K562 (cell line): ENCODE results near the gene EFNA2. TPM values are rescaled to one million over a fixed set of nuclear protein-coding genes. Genes with fewer than 3 reads are reported as not detected.

Experiments used
- EP300 ChIP-seq: IDR thresholded peaks from 2 replicates; pipeline ENCODE4 v1.6.1; 2012; ENCODE audit warnings: low read length, improper control_type of control experiment
- GTF2A2 ChIP-seq: IDR thresholded peaks from 2 replicates; pipeline ENCODE4 v1.6.1; 2016; ENCODE audit warnings: mild to moderate bottlenecking, missing genetic modification characterization, missing compliant biosample characterization
- HCFC1 ChIP-seq: IDR thresholded peaks from 2 replicates; pipeline ENCODE4 v1.6.1; 2012; ENCODE audit warnings: low read depth, low read length, improper control_type of control experiment
- HNRNPLL ChIP-seq: fragments of 200-400 bp; formaldehyde crosslinking; IDR thresholded peaks from 2 replicates; pipeline ENCODE4 v1.6.1; 2017; ENCODE audit warnings: low read length, low read depth, mild to moderate bottlenecking; ENCODE audit not compliant: poor library complexity, severe bottlenecking
- KDM5B ChIP-seq: fragments of 200-600 bp; sonication (generic); IDR thresholded peaks from 2 replicates; pipeline ENCODE4 v1.6.1; 2012; ENCODE audit warnings: low read depth, mild to moderate bottlenecking, moderate library complexity, low read length, control low read depth, inconsistent platforms; ENCODE audit not compliant: insufficient replicate concordance
- MEF2D ChIP-seq: conservative IDR thresholded peaks from 2 replicates; pipeline ENCODE4 v1.6.1; 2016; ENCODE audit warnings: low read depth, missing genetic modification characterization, missing compliant biosample characterization
- MTA1 ChIP-seq: fragments of 450-650 bp; IDR thresholded peaks from 2 replicates; pipeline ENCODE4 v1.6.1; 2017; ENCODE audit warnings: borderline replicate concordance
- NUFIP1 ChIP-seq: fragments of 450-650 bp; IDR thresholded peaks from 2 replicates; pipeline ENCODE4 v1.6.1; 2018; ENCODE audit not compliant: partially characterized antibody
- PHF20 ChIP-seq: fragments of 450-650 bp; IDR thresholded peaks from 2 replicates; pipeline ENCODE4 v1.6.1; 2018; ENCODE audit not compliant: partially characterized antibody
- PHF8 ChIP-seq: fragments of 200-600 bp; sonication (generic); IDR thresholded peaks from 2 replicates; pipeline ENCODE4 v1.6.1; 2012; ENCODE audit warnings: mixed run types, mild to moderate bottlenecking, inconsistent platforms, low read length, moderate library complexity, borderline replicate concordance
- POLR2A ChIP-seq: fragments of 450-650 bp; conservative IDR thresholded peaks from 2 replicates; pipeline ENCODE4 v1.6.1; 2016
- RFX1 ChIP-seq: fragments of 450-650 bp; IDR thresholded peaks from 2 replicates; pipeline ENCODE4 v1.6.1; 2016; ENCODE audit warnings: mild to moderate bottlenecking, moderate library complexity
- SIN3A ChIP-seq, 2 experiments: fragments of 150-350 bp in 1 of 2; IDR thresholded peaks; 2 replicates each; pipeline ENCODE4 v1.6.1; 2011 to 2016; ENCODE audit warnings: borderline replicate concordance in 2 of 2, low read depth in 2 of 2, low read length in 2 of 2, mild to moderate bottlenecking in 2 of 2, moderate library complexity in 2 of 2; ENCODE audit not compliant: control insufficient read depth in 1 of 2
- SRSF9 ChIP-seq: fragments of 200-400 bp; formaldehyde crosslinking; IDR thresholded peaks from 2 replicates; pipeline ENCODE4 v1.6.1; 2017; ENCODE audit warnings: low read depth, low read length, borderline replicate concordance
- ZBTB7A ChIP-seq: IDR thresholded peaks from 2 replicates; pipeline ENCODE4 v1.6.1; 2011; ENCODE audit warnings: low read depth, mild to moderate bottlenecking, low read length, moderate library complexity, borderline replicate concordance; ENCODE audit not compliant: control insufficient read depth
- ZNF124 ChIP-seq: sonication (generic); formaldehyde crosslinking; IDR thresholded peaks from 2 replicates; pipeline ENCODE4 v1.8.1; 2022; ENCODE audit warnings: missing genetic modification reagents
- ZNF589 ChIP-seq: fragments of 200-800 bp; sonication (Bioruptor generic); IDR thresholded peaks from 2 replicates; pipeline ENCODE4 v1.6.1; 2016; ENCODE audit warnings: low read depth, missing genetic modification characterization, missing compliant biosample characterization
- polyA plus RNA-seq, 8 experiments: library from polyadenylated mRNA; depleted of rRNA in 4 of 8; stranded (reverse) in 5 of 8; unstranded in 3 of 8; fragments of >200 nt; fragmentation: Nextera tagmentation in 2 of 8; fragmentation: Illumina TruSeq in 1 of 8; extraction: Ambion mirVana in 2 of 8; extraction: Trizol in 1 of 8; gene quantifications; 2 replicates each; pipeline versions ENCODE4 v1.2.1 to v1.2.3, GENCODE V29; 2011 to 2014; ENCODE audit warnings: inconsistent platforms in 1 of 8, missing spikeins in 1 of 8
- total RNA-seq, 7 experiments: library from RNA; depleted of rRNA in 6 of 7; stranded (reverse); fragments of >200 nt in 6 of 7; fragmentation: Illumina TruSeq in 2 of 7; extraction: Trizol in 2 of 7; gene quantifications; 2 replicates each; pipeline versions ENCODE4 v1.2.1 to v1.2.3, GENCODE V29; 2011 to 2021; ENCODE audit warnings: low replicate concordance in 1 of 7
- TF ChIP-seq, protein P1 (sequence below): conservative IDR thresholded peaks from 2 replicates; pipeline ENCODE4 v1.6.1; 2011; ENCODE audit warnings: low read depth, mild to moderate bottlenecking, low read length; ENCODE audit not compliant: control insufficient read depth
- TF ChIP-seq, protein P2 (sequence below): fragments of 150-350 bp; IDR thresholded peaks from 2 replicates; pipeline ENCODE4 v1.6.1; 2014; ENCODE audit warnings: low read depth, mild to moderate bottlenecking, low read length, borderline replicate concordance
- TF ChIP-seq, protein P3 (sequence below): IDR thresholded peaks from 3 replicates; pipeline ENCODE4 v1.6.1; 2011; ENCODE audit warnings: borderline replicate concordance, mild to moderate bottlenecking, moderate library complexity; ENCODE audit not compliant: insufficient read length; ENCODE audit errors: extremely low read depth

Gene EFNA2
- total and polyA plus RNA-seq, 9 of the 15 experiments (the other 6 are each of a cell fraction or from before 2014, with no cell fraction given), result 0.11 to 0.44 (median 0.15) TPM; not detected in 6

DNA sequence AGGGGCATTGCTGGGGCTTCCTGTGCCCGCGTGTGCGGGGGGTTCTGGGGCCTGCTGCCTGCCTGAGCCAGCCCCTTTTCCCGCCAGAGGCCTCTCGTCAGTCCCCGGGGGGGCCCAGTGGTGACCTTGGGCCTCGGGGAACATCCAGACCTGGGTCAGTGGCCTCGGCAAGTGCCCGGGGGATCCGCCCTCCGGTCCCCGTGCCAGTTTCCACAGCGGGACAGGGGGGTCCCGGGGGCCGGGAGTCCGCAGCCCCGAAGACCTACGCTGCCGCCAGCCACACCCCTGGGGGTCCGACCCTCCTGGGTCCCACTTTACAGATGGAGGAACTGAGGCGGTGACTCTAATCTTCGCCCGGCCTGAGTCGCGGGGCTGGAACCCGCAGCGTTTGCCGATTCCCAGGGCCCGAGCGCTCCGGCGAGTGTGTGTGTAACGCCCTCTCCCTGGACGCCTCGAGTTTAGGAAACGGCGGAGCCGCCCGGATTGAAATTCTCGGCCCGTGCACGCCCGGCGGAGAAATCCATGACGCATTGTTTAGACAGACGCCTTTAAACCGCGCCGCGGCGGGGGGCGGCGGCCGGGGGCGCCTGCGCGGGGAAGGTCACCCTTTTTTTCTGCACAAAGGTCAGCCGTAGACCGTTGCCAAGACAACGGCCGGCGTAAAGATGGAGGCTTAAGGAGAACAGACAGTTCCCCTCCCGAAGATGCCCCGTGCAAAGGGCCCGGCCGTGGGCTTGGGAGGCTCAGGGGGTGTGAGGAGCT lies 39.3 kb downstream of the EFNA2 start (continued):
- TF ChIP-seq, protein P1, sequence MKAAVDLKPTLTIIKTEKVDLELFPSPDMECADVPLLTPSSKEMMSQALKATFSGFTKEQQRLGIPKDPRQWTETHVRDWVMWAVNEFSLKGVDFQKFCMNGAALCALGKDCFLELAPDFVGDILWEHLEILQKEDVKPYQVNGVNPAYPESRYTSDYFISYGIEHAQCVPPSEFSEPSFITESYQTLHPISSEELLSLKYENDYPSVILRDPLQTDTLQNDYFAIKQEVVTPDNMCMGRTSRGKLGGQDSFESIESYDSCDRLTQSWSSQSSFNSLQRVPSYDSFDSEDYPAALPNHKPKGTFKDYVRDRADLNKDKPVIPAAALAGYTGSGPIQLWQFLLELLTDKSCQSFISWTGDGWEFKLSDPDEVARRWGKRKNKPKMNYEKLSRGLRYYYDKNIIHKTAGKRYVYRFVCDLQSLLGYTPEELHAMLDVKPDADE, result 0 out of 2 replicates have a peak, but pooled peaks have one; percentile 31
- no peak for TF ChIP-seq ZNF124 (CRISPR knock-in tag)
- no peak for TF ChIP-seq NUFIP1
- peak; percentile 52; the same call in 1 of the 2 replicates for TF ChIP-seq POLR2A
- no peak for TF ChIP-seq SRSF9
- no peak for TF ChIP-seq GTF2A2 (tag)
- no peak for TF ChIP-seq KDM5B
- TF ChIP-seq, protein P2, sequence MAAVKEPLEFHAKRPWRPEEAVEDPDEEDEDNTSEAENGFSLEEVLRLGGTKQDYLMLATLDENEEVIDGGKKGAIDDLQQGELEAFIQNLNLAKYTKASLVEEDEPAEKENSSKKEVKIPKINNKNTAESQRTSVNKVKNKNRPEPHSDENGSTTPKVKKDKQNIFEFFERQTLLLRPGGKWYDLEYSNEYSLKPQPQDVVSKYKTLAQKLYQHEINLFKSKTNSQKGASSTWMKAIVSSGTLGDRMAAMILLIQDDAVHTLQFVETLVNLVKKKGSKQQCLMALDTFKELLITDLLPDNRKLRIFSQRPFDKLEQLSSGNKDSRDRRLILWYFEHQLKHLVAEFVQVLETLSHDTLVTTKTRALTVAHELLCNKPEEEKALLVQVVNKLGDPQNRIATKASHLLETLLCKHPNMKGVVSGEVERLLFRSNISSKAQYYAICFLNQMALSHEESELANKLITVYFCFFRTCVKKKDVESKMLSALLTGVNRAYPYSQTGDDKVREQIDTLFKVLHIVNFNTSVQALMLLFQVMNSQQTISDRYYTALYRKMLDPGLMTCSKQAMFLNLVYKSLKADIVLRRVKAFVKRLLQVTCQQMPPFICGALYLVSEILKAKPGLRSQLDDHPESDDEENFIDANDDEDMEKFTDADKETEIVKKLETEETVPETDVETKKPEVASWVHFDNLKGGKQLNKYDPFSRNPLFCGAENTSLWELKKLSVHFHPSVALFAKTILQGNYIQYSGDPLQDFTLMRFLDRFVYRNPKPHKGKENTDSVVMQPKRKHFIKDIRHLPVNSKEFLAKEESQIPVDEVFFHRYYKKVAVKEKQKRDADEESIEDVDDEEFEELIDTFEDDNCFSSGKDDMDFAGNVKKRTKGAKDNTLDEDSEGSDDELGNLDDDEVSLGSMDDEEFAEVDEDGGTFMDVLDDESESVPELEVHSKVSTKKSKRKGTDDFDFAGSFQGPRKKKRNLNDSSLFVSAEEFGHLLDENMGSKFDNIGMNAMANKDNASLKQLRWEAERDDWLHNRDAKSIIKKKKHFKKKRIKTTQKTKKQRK, result no peak
- peak; percentile 96 for TF ChIP-seq ZBTB7A
- peak; percentile 53; the same call in 1 of the 2 replicates for TF ChIP-seq PHF8
- peak; percentile 12; the same call in 1 of the 2 replicates for TF ChIP-seq EP300
- TF ChIP-seq HCFC1, result peak; percentile 60
- TF ChIP-seq, protein P3, sequence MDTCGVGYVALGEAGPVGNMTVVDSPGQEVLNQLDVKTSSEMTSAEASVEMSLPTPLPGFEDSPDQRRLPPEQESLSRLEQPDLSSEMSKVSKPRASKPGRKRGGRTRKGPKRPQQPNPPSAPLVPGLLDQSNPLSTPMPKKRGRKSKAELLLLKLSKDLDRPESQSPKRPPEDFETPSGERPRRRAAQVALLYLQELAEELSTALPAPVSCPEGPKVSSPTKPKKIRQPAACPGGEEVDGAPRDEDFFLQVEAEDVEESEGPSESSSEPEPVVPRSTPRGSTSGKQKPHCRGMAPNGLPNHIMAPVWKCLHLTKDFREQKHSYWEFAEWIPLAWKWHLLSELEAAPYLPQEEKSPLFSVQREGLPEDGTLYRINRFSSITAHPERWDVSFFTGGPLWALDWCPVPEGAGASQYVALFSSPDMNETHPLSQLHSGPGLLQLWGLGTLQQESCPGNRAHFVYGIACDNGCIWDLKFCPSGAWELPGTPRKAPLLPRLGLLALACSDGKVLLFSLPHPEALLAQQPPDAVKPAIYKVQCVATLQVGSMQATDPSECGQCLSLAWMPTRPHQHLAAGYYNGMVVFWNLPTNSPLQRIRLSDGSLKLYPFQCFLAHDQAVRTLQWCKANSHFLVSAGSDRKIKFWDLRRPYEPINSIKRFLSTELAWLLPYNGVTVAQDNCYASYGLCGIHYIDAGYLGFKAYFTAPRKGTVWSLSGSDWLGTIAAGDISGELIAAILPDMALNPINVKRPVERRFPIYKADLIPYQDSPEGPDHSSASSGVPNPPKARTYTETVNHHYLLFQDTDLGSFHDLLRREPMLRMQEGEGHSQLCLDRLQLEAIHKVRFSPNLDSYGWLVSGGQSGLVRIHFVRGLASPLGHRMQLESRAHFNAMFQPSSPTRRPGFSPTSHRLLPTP, result no peak
- TF ChIP-seq PHF20, result no peak
- peak; percentile 96 for TF ChIP-seq RFX1
- TF ChIP-seq MEF2D (tag), result no peak
- peak; percentile 91 for TF ChIP-seq MTA1
- no peak for TF ChIP-seq ZNF589
- peak in 1 of 2 experiments; percentile 45; a peak in 1 of 4 replicates for TF ChIP-seq SIN3A (IDR thresholded peaks at IDR 0.05; ENCODE audit: borderline replicate concordance in 2 of 2, control insufficient read depth in 1 of 2, low read depth in 2 of 2, low read length in 2 of 2)
- peak; percentile 60 for TF ChIP-seq HNRNPLL
